DND-41 (cell line): Measurements from ENCODE around the gene GALNTL6.

ENCODE experiments used
- ATAC-seq: fragments of 200-7000 bp; cut with Tn5 transposase; 3 replicates; pipeline ENCODE4 v1.9.1; 2021; ENCODE audit warnings: low read depth; ENCODE audit not compliant: insufficient read depth
- DNase-seq: peaks from one replicate; pipeline ENCODE4 v3.0.0-alpha.2; 2020
- H2AFZ ChIP-seq: 2 replicates; pipeline ENCODE4 v1.6.0; 2012; ENCODE audit warnings: low read depth, low read length
- H3K27ac ChIP-seq: 2 replicates; pipeline ENCODE4 v1.5.1; 2012; ENCODE audit warnings: low read length, inconsistent platforms
- H3K27me3 ChIP-seq: fragments of 200-600 bp; sonication (generic); 2 replicates; pipeline ENCODE4 v1.6.0; 2012; ENCODE audit warnings: low read length, mild to moderate bottlenecking, inconsistent platforms; ENCODE audit not compliant: insufficient read depth, poor library complexity
- H3K36me3 ChIP-seq: 2 replicates; pipeline ENCODE4 v1.5.1; 2012; ENCODE audit warnings: low read length, inconsistent platforms; ENCODE audit not compliant: insufficient read depth
- H3K4me1 ChIP-seq: 2 replicates; pipeline ENCODE4 v1.5.1; 2012; ENCODE audit warnings: mild to moderate bottlenecking, low read length; ENCODE audit not compliant: insufficient read depth
- H3K4me2 ChIP-seq: 2 replicates; pipeline ENCODE4 v1.6.0; 2012; ENCODE audit warnings: mild to moderate bottlenecking, moderate library complexity, low read length, inconsistent platforms; ENCODE audit not compliant: insufficient read depth
- H3K4me3 ChIP-seq, 2 experiments: fragments of 200-600 bp in 1 of 2; shearing (Covaris generic) in 1 of 2; 2 replicates each; pipeline ENCODE4 v1.5.1; 2012 to 2016; ENCODE audit warnings: inconsistent platforms in 2 of 2, low read length in 2 of 2, mild to moderate bottlenecking in 2 of 2, low read depth in 1 of 2, moderate library complexity in 1 of 2
- H3K79me2 ChIP-seq: 2 replicates; pipeline ENCODE4 v1.6.0; 2012; ENCODE audit warnings: low read length, inconsistent platforms; ENCODE audit not compliant: insufficient read depth
- H3K9ac ChIP-seq: 2 replicates; pipeline ENCODE4 v1.6.0; 2012; ENCODE audit warnings: low read depth, mild to moderate bottlenecking, inconsistent platforms, low read length, moderate library complexity
- H3K9me3 ChIP-seq: 2 replicates; pipeline ENCODE4 v1.5.1; 2012; ENCODE audit warnings: low read length, moderate library complexity, mild to moderate bottlenecking, inconsistent platforms; ENCODE audit not compliant: insufficient read depth, severe bottlenecking
- H4K20me1 ChIP-seq: 2 replicates; pipeline ENCODE4 v1.6.0; 2012; ENCODE audit warnings: low read length; ENCODE audit not compliant: insufficient read depth
- EZH2 ChIP-seq: IDR thresholded peaks from 3 replicates; pipeline ENCODE4 v1.6.1; 2012; ENCODE audit warnings: borderline replicate concordance, low read depth, mild to moderate bottlenecking, moderate library complexity, low read length, inconsistent platforms; ENCODE audit not compliant: severe bottlenecking
- TF ChIP-seq, protein P1 (sequence below): IDR thresholded peaks from 2 replicates; pipeline ENCODE4 v1.5.1; 2012; ENCODE audit warnings: borderline replicate concordance, low read length, moderate library complexity, mild to moderate bottlenecking; ENCODE audit not compliant: poor library complexity, severe bottlenecking; ENCODE audit errors: extremely low read depth

Gene GALNTL6

DNA sequence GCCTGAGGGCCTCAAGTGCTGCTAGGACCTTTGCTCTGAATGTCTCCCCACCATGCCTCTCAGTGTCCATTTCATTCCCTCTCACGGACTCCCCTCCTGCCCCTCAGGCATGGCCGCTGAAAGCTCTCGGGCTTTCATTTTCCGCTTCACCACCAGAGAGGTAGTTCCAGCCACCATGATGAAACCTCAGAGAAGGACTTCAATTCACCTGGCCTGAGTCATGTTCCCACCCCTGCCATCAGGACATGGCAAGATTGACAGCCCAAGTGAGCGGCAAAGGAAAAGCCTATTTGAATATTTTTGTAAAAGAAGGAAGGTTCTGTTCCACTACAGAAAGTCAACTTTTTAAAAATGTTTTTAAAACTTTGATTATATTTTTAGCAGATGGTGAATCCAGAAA lies 1106.1 kb downstream of the GALNTL6 start:
- DNase-seq (no peak), ATAC-seq (no peak)
- H3K9me3 ChIP-seq: no peaks in the 10 kb centered on the region
- H3K36me3 ChIP-seq: no peaks in the 10 kb centered on the region
- H3K4me3 ChIP-seq: no peak overlapping the region
- H3K79me2 ChIP-seq: no peaks in the 10 kb centered on the region
- H3K27me3 ChIP-seq: no peaks in the 10 kb centered on the region
- H3K4me1 ChIP-seq: no peaks in the 10 kb centered on the region
- no peak overlapping the region for H3K27ac ChIP-seq
- H4K20me1 ChIP-seq: no peaks in the 10 kb centered on the region
- TF ChIP-seq EZH2: no peak
- TF ChIP-seq, protein P1, sequence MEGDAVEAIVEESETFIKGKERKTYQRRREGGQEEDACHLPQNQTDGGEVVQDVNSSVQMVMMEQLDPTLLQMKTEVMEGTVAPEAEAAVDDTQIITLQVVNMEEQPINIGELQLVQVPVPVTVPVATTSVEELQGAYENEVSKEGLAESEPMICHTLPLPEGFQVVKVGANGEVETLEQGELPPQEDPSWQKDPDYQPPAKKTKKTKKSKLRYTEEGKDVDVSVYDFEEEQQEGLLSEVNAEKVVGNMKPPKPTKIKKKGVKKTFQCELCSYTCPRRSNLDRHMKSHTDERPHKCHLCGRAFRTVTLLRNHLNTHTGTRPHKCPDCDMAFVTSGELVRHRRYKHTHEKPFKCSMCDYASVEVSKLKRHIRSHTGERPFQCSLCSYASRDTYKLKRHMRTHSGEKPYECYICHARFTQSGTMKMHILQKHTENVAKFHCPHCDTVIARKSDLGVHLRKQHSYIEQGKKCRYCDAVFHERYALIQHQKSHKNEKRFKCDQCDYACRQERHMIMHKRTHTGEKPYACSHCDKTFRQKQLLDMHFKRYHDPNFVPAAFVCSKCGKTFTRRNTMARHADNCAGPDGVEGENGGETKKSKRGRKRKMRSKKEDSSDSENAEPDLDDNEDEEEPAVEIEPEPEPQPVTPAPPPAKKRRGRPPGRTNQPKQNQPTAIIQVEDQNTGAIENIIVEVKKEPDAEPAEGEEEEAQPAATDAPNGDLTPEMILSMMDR: no peak
- H3K9ac ChIP-seq: no peak overlapping the region
- H2AFZ ChIP-seq: no peak overlapping the region
- no peak overlapping the region for H3K4me2 ChIP-seq

DNA sequence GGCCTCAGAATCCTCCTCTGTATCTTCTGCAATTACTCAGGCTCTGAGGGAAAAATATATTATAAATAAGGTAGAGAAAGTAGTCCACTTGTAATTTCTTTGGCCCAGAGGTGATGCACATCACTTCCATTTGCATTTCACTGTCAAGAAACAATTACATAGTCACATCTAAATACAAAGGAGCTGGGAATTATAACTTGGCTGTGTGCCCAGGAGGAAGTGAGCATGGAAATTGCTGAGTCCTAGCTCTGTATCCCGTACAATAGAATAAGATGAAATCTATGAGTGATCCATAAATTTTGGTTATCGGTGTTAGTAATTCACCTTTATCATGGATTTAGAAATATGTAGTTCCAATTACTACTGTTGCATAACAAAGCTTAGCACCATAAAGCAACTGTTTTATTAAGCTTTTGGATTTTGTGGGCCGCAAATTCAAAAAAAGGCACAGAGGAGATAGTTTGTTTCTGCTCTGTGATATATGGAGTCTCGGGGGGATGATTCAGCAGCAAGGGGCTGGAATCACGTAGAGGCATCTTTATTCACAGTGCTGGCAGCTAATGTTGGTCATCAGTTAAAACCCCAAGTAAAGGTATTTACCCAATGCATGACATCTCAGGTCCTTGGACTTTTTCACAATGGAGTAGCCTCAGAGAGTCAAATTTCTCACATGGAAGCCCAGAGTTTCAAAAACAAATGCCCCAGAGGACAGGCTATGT lies 1114.1 kb downstream of the GALNTL6 start:
- Histone ChIP-seq H3K9ac (no peak overlapping the region), H3K79me2 (no peaks in the 10 kb centered on the region), H4K20me1 (no peaks in the 10 kb centered on the region), H3K27me3 (peaks cover 5% of the 10 kb centered on the region), H3K4me2 (no peak overlapping the region), H3K9me3 (no peaks in the 10 kb centered on the region), H3K4me1 (no peaks in the 10 kb centered on the region), H3K27ac (no peak overlapping the region), H3K4me3 (no peak overlapping the region), H2AFZ (no peak overlapping the region), H3K36me3 (no peaks in the 10 kb centered on the region)
- DNase-seq: no peak
- ATAC-seq: no peak
- no peak for TF ChIP-seq EZH2
- TF ChIP-seq, protein P1: no peak

DNA sequence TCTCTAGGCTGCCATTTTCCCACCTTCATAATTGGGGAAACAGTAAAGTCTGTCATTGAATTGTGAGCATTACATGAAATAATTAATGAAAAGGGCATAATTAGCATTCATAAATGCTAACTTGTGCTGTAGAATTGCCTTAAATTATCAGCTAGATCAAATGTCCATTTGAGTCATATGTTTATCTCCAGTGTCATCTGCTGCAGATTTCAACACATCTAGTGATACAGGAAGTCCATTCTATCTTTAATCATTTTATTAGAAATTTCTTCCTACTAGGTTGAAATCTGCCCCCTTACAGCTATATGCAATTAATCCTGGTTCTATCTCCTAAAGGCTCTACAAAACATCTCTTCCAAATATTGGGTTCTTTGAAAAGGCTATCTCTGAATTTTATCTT lies 1115.1 kb downstream of the GALNTL6 start:
- Histone ChIP-seq H4K20me1 (no peaks in the 10 kb centered on the region), H2AFZ (no peak overlapping the region), H3K79me2 (no peaks in the 10 kb centered on the region), H3K36me3 (no peaks in the 10 kb centered on the region), H3K4me1 (no peaks in the 10 kb centered on the region), H3K4me3 (no peak overlapping the region), H3K27me3 (peaks cover 7% of the 10 kb centered on the region), H3K9me3 (no peaks in the 10 kb centered on the region), H3K4me2 (no peak overlapping the region), H3K27ac (no peak overlapping the region), H3K9ac (no peak overlapping the region)
- no peak for DNase-seq
- ATAC-seq: no peak
- no peak for TF ChIP-seq EZH2
- TF ChIP-seq, protein P1: no peak
